HG03457 (cell line): ENCODE measurements around the gene SNCG.
"Not testable (repeated sequence)": the region's sequence is repeated elsewhere in the genome, so short reads cannot be mapped to it uniquely, and the experiment has no call there.

Experiments used
- ATAC-seq: cut with Tn5 transposase; IDR thresholded peaks from one replicate; pipeline ENCODE4 v1.9.1; 2021; ENCODE audit warnings: moderate number of reproducible peaks; ENCODE audit not compliant: unreplicated experiment

Gene SNCG

GRCh38 chr10:86958116-86958900, at the start of gene SNCG:
Gene SNCG, plus strand, starts transcription at chr10:86958599. Its CDS starts 99 bp downstream, at chr10:86958698.
- no peak for ATAC-seq

- ATAC-seq = no peak
Measured at GRCh38 chr10:86914734-86915133, 43.7 kb upstream of the SNCG start.

- no peak for ATAC-seq
Measured at GRCh38 chr10:86918022-86918471, 40.4 kb upstream of the SNCG start.

- no peak for ATAC-seq
Measured at GRCh38 chr10:86922553-86922961, 35.8 kb upstream of the SNCG start.

- no peak for ATAC-seq
Measured at GRCh38 chr10:86929468-86930380, 28.7 kb upstream of the SNCG start.

GRCh38 chr10:86931872-86932271, 26.5 kb upstream of the SNCG start:
- no peak for ATAC-seq

GRCh38 chr10:86932674-86933073, 25.7 kb upstream of the SNCG start:
- ATAC-seq = no peak

GRCh38 chr10:86934162-86934711, 24.2 kb upstream of the SNCG start:
- ATAC-seq = not testable (repeated sequence)

- no peak for ATAC-seq
Measured at GRCh38 chr10:86936661-86937501, 21.5 kb upstream of the SNCG start.

GRCh38 chr10:86937502-86938154, 20.8 kb upstream of the SNCG start:
- no peak for ATAC-seq

GRCh38 chr10:86938260-86938659, 20.1 kb upstream of the SNCG start:
- ATAC-seq = no peak

GRCh38 chr10:86940076-86940475, 18.3 kb upstream of the SNCG start:
- ATAC-seq = not testable (repeated sequence)

GRCh38 chr10:86940677-86941076, 17.7 kb upstream of the SNCG start:
- ATAC-seq = no peak

- no peak for ATAC-seq
Measured at GRCh38 chr10:86941426-86941825, 17.0 kb upstream of the SNCG start.

GRCh38 chr10:86941991-86942421, 16.4 kb upstream of the SNCG start:
- no peak for ATAC-seq

GRCh38 chr10:86942441-86943315, 15.7 kb upstream of the SNCG start:
- no peak for ATAC-seq

GRCh38 chr10:86943316-86944030, 14.9 kb upstream of the SNCG start:
- ATAC-seq = no peak

- ATAC-seq = no peak
Measured at GRCh38 chr10:86944031-86944419, 14.4 kb upstream of the SNCG start.
